Progenitor cell of endocrine pancreas (in vitro differentiated cells): Measurements from ENCODE around the gene KRTAP2-3. TPM values are rescaled to one million over a fixed set of nuclear protein-coding genes. Genes with fewer than 3 reads are reported as not detected.
"Not testable (repeated sequence)": the region's sequence is repeated elsewhere in the genome, so short reads cannot be mapped to it uniquely, and the experiment has no call there.

ENCODE experiments used
- DNase-seq: peaks from one replicate; pipeline ENCODE4 v3.0.0; 2021; ENCODE audit warnings: low spot score; ENCODE audit not compliant: unreplicated experiment
- H3K27ac Mint-ChIP-seq: 2 replicates; pipeline ENCODE4 v1.8.0; 2021; ENCODE audit warnings: mild to moderate bottlenecking, moderate library complexity, mixed read lengths
- H3K27me3 Mint-ChIP-seq: 2 replicates; pipeline ENCODE4 v1.8.0; 2021; ENCODE audit warnings: mixed read lengths
- H3K36me3 Mint-ChIP-seq: 2 replicates; pipeline ENCODE4 v1.8.0; 2022; ENCODE audit warnings: mixed read lengths; ENCODE audit not compliant: insufficient read depth
- H3K4me1 Mint-ChIP-seq: 2 replicates; pipeline ENCODE4 v1.8.0; 2021; ENCODE audit warnings: low read depth, mixed read lengths
- H3K4me3 Mint-ChIP-seq: 2 replicates; pipeline ENCODE4 v1.8.0; 2021; ENCODE audit warnings: low read depth, mild to moderate bottlenecking, moderate library complexity, mixed read lengths
- H3K9me3 Mint-ChIP-seq: 2 replicates; pipeline ENCODE4 v1.8.0; 2021; ENCODE audit warnings: low read depth, mixed read lengths
- total RNA-seq: library from RNA; stranded (reverse); gene quantifications from 2 replicates; pipeline ENCODE4 v1.2.1, GENCODE V29; 2021
- TF ChIP-seq, protein P1 (sequence below): fragments of 200-600 bp; sonication (generic); IDR thresholded peaks from one replicate; pipeline ENCODE4 v1.5.0; 2021; ENCODE audit warnings: antibody characterized with exemption, mild to moderate bottlenecking; ENCODE audit not compliant: unreplicated experiment

The KRTAP2-3 gene
- total RNA-seq, 1 donor from 2014 or later: not detected

DNA sequence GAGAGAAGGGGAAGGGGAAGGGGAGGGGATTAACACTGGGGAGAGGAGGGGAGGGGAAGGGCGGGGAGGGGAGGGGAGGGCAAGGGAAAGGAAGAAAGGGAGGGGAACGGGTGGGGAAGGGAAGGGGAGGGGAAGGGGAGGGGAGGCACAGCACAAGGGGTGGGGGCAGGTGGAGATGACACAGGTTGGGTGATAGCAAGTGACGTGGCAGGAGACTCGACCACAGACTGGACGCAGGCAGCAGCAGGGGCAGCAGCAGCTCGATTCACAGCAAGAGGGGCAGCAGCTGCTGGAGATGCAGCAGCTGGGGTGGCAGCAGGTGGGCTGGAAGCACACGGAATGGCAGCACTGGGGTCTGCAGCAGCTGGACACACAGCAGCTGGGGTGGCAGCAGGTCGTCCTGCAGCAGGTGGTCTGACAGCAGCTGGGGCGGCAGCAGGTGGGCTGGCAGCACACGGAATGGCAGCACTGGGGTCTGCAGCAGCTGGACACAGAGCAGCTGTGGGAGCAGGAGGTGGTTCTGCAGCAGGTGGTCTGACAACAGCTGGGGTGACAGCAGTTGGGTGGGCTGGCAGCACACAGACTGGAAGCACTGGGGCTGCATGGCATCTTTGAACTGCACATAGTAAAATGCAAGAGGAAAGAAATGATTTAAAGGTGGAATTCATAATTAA, 41.8 kb upstream of the KRTAP2-3 start, which contains the start of gene KRTAP4-16:
Gene KRTAP4-16 (minus strand): TSS at position 624 of the 674 bp plus-strand sequence. CDS start 0 bp downstream, at position 624.
- Mint-ChIP-seq H3K4me3 (no peak within 1 kb of the TSS), H3K27ac (no peak within 1 kb of the TSS), H3K9me3 (no peaks in the 10 kb centered on the region), H3K27me3 (peaks cover 13% of the 10 kb centered on the region), H3K36me3 (no peaks in the 10 kb centered on the region), H3K4me1 (peaks cover 1% of the 10 kb centered on the region)
- TF ChIP-seq, protein P1, sequence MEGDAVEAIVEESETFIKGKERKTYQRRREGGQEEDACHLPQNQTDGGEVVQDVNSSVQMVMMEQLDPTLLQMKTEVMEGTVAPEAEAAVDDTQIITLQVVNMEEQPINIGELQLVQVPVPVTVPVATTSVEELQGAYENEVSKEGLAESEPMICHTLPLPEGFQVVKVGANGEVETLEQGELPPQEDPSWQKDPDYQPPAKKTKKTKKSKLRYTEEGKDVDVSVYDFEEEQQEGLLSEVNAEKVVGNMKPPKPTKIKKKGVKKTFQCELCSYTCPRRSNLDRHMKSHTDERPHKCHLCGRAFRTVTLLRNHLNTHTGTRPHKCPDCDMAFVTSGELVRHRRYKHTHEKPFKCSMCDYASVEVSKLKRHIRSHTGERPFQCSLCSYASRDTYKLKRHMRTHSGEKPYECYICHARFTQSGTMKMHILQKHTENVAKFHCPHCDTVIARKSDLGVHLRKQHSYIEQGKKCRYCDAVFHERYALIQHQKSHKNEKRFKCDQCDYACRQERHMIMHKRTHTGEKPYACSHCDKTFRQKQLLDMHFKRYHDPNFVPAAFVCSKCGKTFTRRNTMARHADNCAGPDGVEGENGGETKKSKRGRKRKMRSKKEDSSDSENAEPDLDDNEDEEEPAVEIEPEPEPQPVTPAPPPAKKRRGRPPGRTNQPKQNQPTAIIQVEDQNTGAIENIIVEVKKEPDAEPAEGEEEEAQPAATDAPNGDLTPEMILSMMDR: no peak
- DNase-seq: no peak

- H3K36me3 Mint-ChIP-seq, DNase-seq, H3K27me3 Mint-ChIP-seq, H3K27ac Mint-ChIP-seq, H3K9me3 Mint-ChIP-seq, H3K4me3 Mint-ChIP-seq: not testable (repeated sequence)
- peaks cover 14% of the 10 kb centered on the region for H3K4me1 Mint-ChIP-seq
These were observed 40.0 kb upstream of the KRTAP2-3 start for GRCh38 chr17:41099682-41100480.

GRCh38 chr17:41098481-41098880, 38.6 kb upstream of the KRTAP2-3 start:
- DNase-seq: no peak
- Mint-ChIP-seq H3K36me3 (no peaks in the 10 kb centered on the region), H3K27ac (no peak overlapping the region), H3K4me3 (no peak overlapping the region), H3K4me1 (peaks cover 19% of the 10 kb centered on the region), H3K27me3 (peaks cover 8% of the 10 kb centered on the region), H3K9me3 (no peaks in the 10 kb centered on the region)
- TF ChIP-seq, protein P1: no peak

- peaks cover 19% of the 10 kb centered on the region for H3K4me1 Mint-ChIP-seq
- no peak within 1 kb of the TSS for H3K4me3 Mint-ChIP-seq
- no peak within 1 kb of the TSS for H3K27ac Mint-ChIP-seq
- H3K27me3 Mint-ChIP-seq: peaks cover 8% of the 10 kb centered on the region
- DNase-seq: no peak
- TF ChIP-seq, protein P1: no peak
- H3K9me3 Mint-ChIP-seq: peaks cover 1% of the 10 kb centered on the region
- H3K36me3 Mint-ChIP-seq: no peaks in the 10 kb centered on the region
These were observed 38.1 kb upstream of the KRTAP2-3 start, which contains the start of gene KRTAP4-8 for GRCh38 chr17:41098042-41098441. Gene KRTAP4-8 (minus strand): TSS chr17:41098142. CDS start chr17:41098084, 58 bp downstream.

GRCh38 chr17:41096055-41096454, 36.1 kb upstream of the KRTAP2-3 start:
- TF ChIP-seq, protein P1: no peak
- H3K4me3 Mint-ChIP-seq: no peak overlapping the region
- no peaks in the 10 kb centered on the region for H3K36me3 Mint-ChIP-seq
- H3K27me3 Mint-ChIP-seq: peaks cover 5% of the 10 kb centered on the region
- no peak overlapping the region for H3K27ac Mint-ChIP-seq
- peaks cover 19% of the 10 kb centered on the region for H3K4me1 Mint-ChIP-seq
- no peak for DNase-seq
- H3K9me3 Mint-ChIP-seq: peaks cover 5% of the 10 kb centered on the region

DNA sequence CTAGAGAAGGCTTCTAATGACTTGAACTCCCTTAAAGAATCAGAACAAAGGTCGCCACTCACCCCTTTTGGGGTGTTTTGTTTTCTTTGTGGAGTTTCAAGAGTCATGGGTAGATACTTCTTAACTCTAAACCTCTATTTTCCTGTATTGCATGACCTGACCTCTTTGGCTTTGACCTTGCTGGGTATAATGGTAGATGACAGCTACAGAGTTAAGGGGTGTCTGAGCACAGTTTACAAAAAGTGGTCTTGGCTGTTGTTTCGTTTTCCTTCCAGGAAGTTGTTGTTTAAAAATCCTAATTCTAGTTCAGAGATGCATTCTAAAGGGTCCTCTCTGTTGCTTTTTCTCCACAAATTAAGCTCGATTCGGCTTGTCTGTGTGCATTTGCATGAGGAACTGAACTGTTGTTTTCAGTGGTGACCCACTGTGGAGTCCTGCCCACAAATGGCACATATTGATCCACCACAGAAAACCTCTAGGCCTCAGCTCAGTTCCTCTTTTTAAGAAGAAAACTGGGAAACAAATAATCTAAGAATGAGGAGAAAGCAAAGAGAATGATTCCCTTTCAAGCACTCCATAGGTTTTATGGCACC, 28.9 kb upstream of the KRTAP2-3 start:
- not testable (repeated sequence) for H3K27ac Mint-ChIP-seq, H3K36me3 Mint-ChIP-seq
- peaks cover 14% of the 10 kb centered on the region for H3K9me3 Mint-ChIP-seq

GRCh38 chr17:41084100-41084856, 24.4 kb upstream of the KRTAP2-3 start, which contains the start of gene KRTAP4-7:
Gene KRTAP4-7 (plus strand): TSS chr17:41084150. CDS start chr17:41084207, 57 bp downstream.
- not testable (repeated sequence) for H3K36me3 Mint-ChIP-seq, H3K27me3 Mint-ChIP-seq, H3K4me3 Mint-ChIP-seq, DNase-seq, H3K9me3 Mint-ChIP-seq, H3K27ac Mint-ChIP-seq
- H3K4me1 Mint-ChIP-seq: peaks cover 18% of the 10 kb centered on the region

More for the DNA sequence above, 28.9 kb upstream of the KRTAP2-3 start:
- DNase-seq, H3K4me3 Mint-ChIP-seq, H3K27me3 Mint-ChIP-seq: not testable (repeated sequence)
- peaks cover 18% of the 10 kb centered on the region for H3K4me1 Mint-ChIP-seq

DNA sequence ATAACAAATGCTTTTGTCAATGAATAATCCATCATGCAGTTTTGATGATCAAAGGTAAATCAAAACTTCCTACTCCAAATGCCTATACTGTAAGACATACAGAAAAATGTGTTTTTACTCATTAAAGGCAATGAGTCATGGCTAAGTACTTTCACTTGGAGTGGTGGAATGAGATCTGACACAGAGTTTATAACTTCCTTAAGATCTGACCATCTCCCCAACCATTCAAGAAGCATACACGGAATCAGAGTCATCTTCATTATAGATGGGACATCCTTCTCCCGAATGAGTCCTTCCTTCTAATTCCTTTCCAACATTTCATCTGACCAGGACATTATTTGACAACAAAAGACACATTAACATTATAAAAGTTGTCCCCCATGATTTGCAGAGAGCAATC, 23.5 kb upstream of the KRTAP2-3 start:
- H3K27ac Mint-ChIP-seq, H3K9me3 Mint-ChIP-seq, H3K4me3 Mint-ChIP-seq, DNase-seq, H3K27me3 Mint-ChIP-seq, H3K36me3 Mint-ChIP-seq: not testable (repeated sequence)
- peaks cover 13% of the 10 kb centered on the region for H3K4me1 Mint-ChIP-seq
